GM18858 (cell line): ENCODE measurements around the gene TPP2.

ENCODE experiments used
- ATAC-seq: cut with Tn5 transposase; IDR thresholded peaks from one replicate; pipeline ENCODE4 v1.9.1; 2021; ENCODE audit not compliant: unreplicated experiment

The TPP2 gene

DNA sequence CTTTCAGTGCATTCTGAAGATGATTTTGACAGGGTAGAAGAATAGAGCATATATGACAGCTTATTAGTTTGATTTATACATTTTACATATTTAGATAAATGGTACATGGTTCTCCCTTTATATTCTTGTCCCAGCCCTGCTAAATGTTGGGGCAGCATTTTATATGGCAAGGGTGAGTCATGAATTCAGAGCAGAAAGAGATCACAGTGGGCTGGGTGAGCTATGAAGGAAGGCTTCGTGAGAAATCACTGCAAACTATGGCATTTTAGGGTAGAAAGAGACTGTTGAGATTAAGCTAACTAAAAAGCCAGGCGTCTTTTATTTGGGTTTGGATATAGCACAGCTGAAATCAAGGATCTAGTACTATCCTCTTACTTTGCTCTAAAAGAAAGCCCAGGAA lies 122.0 kb downstream of the TPP2 start:
- no peak for ATAC-seq

DNA sequence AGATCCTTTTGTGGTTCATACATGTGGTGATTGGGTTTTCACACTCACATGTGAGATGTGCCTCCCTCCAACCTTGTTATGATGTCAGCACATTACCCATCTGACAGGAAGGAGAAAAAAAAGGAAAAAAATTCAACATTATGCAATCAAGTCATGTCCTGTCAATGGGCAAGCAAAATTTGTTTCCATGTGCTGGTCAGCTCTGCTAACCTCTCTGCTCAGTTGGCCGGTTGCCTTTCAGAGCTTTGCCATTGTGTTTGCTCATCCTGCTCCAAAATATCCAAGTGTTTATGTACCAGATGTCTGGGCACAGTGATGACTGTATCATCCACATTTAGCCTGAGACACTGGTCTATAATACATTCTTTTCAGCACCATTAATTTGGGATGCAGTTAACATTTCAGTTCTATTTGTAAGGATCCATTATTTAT lies 125.0 kb downstream of the TPP2 start:
- no peak for ATAC-seq

DNA sequence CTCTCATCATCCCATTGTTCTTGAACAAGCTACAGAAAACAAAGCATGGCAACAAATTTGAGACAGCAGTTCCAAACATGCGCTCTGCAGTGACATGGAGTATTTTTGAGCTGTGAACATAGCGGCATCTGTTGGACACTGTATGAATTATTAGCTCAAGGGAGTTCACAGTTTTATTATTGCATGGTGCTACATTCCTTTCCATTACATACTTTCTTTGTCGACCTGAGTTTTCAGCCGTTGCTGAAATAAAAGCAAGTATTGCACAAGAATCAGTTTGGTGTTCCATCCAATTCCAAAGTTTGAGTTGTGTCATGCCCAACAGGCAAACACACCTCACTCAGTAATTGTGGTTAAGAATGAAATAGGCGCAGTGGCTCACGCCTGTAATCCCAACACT lies 128.1 kb downstream of the TPP2 start:
- no peak for ATAC-seq

DNA sequence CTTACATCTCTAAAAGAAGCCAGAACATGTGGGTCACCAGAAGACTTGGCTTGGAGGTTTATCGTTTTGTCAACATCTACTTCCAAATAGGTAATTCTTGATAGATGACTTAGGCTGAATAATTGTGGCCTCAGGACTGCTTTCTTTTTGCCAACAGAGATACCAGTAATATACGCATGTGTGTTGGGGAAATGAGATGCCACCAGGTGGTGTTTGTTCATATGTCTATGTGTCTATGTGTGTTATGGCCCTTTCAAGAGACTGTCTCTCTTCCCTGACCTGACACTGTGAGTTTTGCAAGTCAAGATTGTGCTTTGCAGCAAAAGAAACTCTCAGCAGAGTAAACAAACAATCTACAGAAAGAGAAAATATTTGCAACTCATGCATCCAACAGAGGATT lies 129.6 kb downstream of the TPP2 start:
- ATAC-seq: peak; percentile 41
